AG04450 (cell line): ENCODE data around the gene CTRB1. TPM values are rescaled to one million over a fixed set of nuclear protein-coding genes. Genes with fewer than 3 reads are reported as not detected.

Experiments
- CTCF ChIA-PET: fragments of 300-600, 350-600 bp; formaldehyde crosslinking; extraction: SDS; loops from one replicate; lab custom pipeline; 2022; ENCODE audit warnings: antibody characterized with exemption, inconsistent platforms; lab: Charles Lee
- POLR2A ChIA-PET: fragments of 350-600 bp; formaldehyde crosslinking; extraction: SDS; loops from one replicate; lab custom pipeline; 2021; ENCODE audit warnings: antibody characterized with exemption, inconsistent platforms; lab: Yijun Ruan, JAX
- DNase-seq: peaks from one replicate; pipeline ENCODE4 v3.0.0-alpha.2; 2011; ENCODE audit warnings: low read depth, low spot score
- H3K27ac ChIP-seq: one replicate; pipeline ENCODE4 v1.5.1; 2012; ENCODE audit warnings: low read depth, low read length, control low read depth
- H3K27me3 ChIP-seq: one replicate; pipeline ENCODE4 v1.6.0; 2012; ENCODE audit warnings: low read length; ENCODE audit not compliant: control insufficient read depth, insufficient read depth
- H3K4me3 ChIP-seq: 2 replicates; pipeline ENCODE4 v1.5.1; 2011; ENCODE audit warnings: mild to moderate bottlenecking, low read depth, low read length, control low read depth
- H3K9me3 ChIP-seq: 2 replicates; pipeline ENCODE4 v1.5.1; 2012; ENCODE audit warnings: low read length; ENCODE audit not compliant: control insufficient read depth, insufficient read depth
- polyA plus RNA-seq: library from polyadenylated mRNA; depleted of rRNA; stranded (reverse); fragments of >200 nt; gene quantifications from 2 replicates; pipeline ENCODE4 v1.2.3, GENCODE V29; 2011
- TF ChIP-seq, protein P1 (sequence below): IDR thresholded peaks from 2 replicates; pipeline ENCODE4 v1.5.1; 2011; ENCODE audit warnings: low read depth, low read length, control low read depth, inconsistent platforms

The CTRB1 gene
- polyA plus RNA-seq, 1 experiment, result not detected

DNA sequence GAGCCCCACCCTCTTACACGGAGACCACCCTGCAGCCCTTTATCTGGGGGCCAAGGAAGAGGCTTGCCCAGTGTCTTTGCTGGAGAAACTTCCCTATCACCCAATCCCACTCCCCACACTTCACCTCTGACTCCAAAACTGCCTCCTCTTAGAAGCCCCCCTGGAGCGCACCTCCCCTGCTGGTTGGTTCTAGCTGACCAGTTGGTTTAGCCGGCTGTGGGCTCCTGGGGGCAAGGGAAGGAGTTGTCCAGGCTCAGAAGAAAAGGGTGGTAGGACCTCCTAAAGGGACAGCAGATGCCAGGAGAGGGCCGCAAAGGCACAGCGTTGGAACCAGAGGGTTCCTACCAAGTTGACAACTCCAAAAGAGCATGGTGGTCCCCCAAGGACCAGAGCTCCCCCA, 30.7 kb downstream of the CTRB1 start:
- POLR2A ChIA-PET, result interaction anchor here (0.6 to 2.3 kb wide), 3 partner anchors 15 to 56 kb away, joined by 3 to 12 read pairs (median 10); no protein-coding TSS in a partner anchor
- no peak for DNase-seq
- CTCF ChIA-PET, result interaction anchor here (1.4 kb wide), 1 partner anchor 16 kb away, joined by 5 read pairs; no protein-coding TSS in a partner anchor
- H3K9me3 ChIP-seq, result no peaks in the 10 kb centered on the region; the same call in 1 of the 2 replicates
- H3K27me3 ChIP-seq, result no peaks in the 10 kb centered on the region
- TF ChIP-seq, protein P1, sequence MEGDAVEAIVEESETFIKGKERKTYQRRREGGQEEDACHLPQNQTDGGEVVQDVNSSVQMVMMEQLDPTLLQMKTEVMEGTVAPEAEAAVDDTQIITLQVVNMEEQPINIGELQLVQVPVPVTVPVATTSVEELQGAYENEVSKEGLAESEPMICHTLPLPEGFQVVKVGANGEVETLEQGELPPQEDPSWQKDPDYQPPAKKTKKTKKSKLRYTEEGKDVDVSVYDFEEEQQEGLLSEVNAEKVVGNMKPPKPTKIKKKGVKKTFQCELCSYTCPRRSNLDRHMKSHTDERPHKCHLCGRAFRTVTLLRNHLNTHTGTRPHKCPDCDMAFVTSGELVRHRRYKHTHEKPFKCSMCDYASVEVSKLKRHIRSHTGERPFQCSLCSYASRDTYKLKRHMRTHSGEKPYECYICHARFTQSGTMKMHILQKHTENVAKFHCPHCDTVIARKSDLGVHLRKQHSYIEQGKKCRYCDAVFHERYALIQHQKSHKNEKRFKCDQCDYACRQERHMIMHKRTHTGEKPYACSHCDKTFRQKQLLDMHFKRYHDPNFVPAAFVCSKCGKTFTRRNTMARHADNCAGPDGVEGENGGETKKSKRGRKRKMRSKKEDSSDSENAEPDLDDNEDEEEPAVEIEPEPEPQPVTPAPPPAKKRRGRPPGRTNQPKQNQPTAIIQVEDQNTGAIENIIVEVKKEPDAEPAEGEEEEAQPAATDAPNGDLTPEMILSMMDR, result no peak
- H3K27ac ChIP-seq, result peak overlapping the region; percentile 65
- peak overlapping the region; percentile 84 for H3K4me3 ChIP-seq

GRCh38 chr16:75250089-75250808, 31.5 kb downstream of the CTRB1 start:
- TF ChIP-seq, protein P1, result no peak
- Histone ChIP-seq H3K27ac (peak overlapping the region; percentile 65), H3K27me3 (no peaks in the 10 kb centered on the region), H3K9me3 (no peaks in the 10 kb centered on the region; the same call in 1 of the 2 replicates), H3K4me3 (peak overlapping the region; percentile 84)
- DNase-seq, result no peak
- ChIA-PET POLR2A (interaction anchor here (0.6 to 2.3 kb wide), 8 partner anchors 11 to 135 kb away, joined by 3 to 12 read pairs (median 4); no protein-coding TSS in a partner anchor), CTCF (interaction anchor here (0.6 to 1.4 kb wide), 2 partner anchors 16 to 21 kb away, joined by 4 to 5 read pairs; no protein-coding TSS in a partner anchor)

- Histone ChIP-seq H3K9me3 (no peaks in the 10 kb centered on the region), H3K4me3 (peak overlapping the region; percentile 84), H3K27ac (peak overlapping the region; percentile 65), H3K27me3 (no peaks in the 10 kb centered on the region)
- POLR2A ChIA-PET, result interaction anchor here (1.0 to 2.3 kb wide), 7 partner anchors 12 to 135 kb away, joined by 3 to 12 read pairs (median 4); no protein-coding TSS in a partner anchor
- CTCF ChIA-PET, result interaction anchor here (0.6 to 1.4 kb wide), 2 partner anchors 17 to 20 kb away, joined by 4 to 5 read pairs; no protein-coding TSS in a partner anchor
- TF ChIP-seq, protein P1, result no peak
- DNase-seq, result no peak
Observed at GRCh38 chr16:75250809-75251279, 32.1 kb downstream of the CTRB1 start.

- H3K9me3 ChIP-seq, result no peaks in the 10 kb centered on the region
- CTCF ChIA-PET, result no interaction called here
- TF ChIP-seq, protein P1, result no peak
- peak within 1 kb of the TSS; percentile 77 for H3K27ac ChIP-seq
- POLR2A ChIA-PET, result interaction anchor here (1.1 to 2.3 kb wide), 5 partner anchors 13 to 134 kb away, joined by 3 to 12 read pairs (median 4); no protein-coding TSS in a partner anchor
- peak within 1 kb of the TSS; percentile 84 for H3K4me3 ChIP-seq
- no peaks in the 10 kb centered on the region for H3K27me3 ChIP-seq
- DNase-seq, result peak; percentile 73
Observed at GRCh38 chr16:75251280-75252048, 32.7 kb downstream of the CTRB1 start, which contains the start of gene BCAR1. BCAR1 (minus strand) TSS chr16:75251624; CDS start chr16:75251482, 142 bp downstream.
